Right atrium auricular region (tissue), 2 donors: ENCODE results near the gene MAPK9. TPM values are rescaled to one million over a fixed set of nuclear protein-coding genes. Genes with fewer than 3 reads are reported as not detected.

Source experiments
- DNase-seq: peaks from one replicate; pipeline ENCODE4 v3.0.0-alpha.2; 2019; ENCODE audit warnings: low spot score
- H3K27ac ChIP-seq, 2 donors: fragments of 200-600 bp; sonication (generic); 1 replicate in 1 of 2; 2 replicates in 1 of 2; pipeline ENCODE4 v1.5.1; 2016 to 2019
- H3K27me3 ChIP-seq, 2 donors: fragments of 200-600 bp; sonication (generic); one replicate each; pipeline versions ENCODE4 v1.5.1 to v1.6.0; 2017 to 2019
- H3K36me3 ChIP-seq: fragments of 200-600 bp; sonication (generic); one replicate; pipeline ENCODE4 v1.5.1; 2016
- H3K4me1 ChIP-seq, 2 donors: fragments of 200-600 bp; sonication (generic); one replicate each; pipeline versions ENCODE4 v1.5.1 to v1.6.0; 2017 to 2019
- H3K4me3 ChIP-seq, 2 donors: fragments of 200-600 bp; sonication (generic); 1 replicate in 1 of 2; 2 replicates in 1 of 2; pipeline ENCODE4 v1.5.1; 2017 to 2019; ENCODE audit warnings: mild to moderate bottlenecking in 1 of 2, moderate library complexity in 1 of 2
- H3K9me3 ChIP-seq, 2 donors: fragments of 200-600 bp; sonication (generic); one replicate each; pipeline ENCODE4 v1.5.1; 2019
- total RNA-seq, 2 donors: library from RNA; depleted of rRNA; stranded (reverse); fragments of >200 nt; gene quantifications; one replicate each; pipeline ENCODE4 v1.1.0, GENCODE V29; 2016
- TF ChIP-seq, protein P1 (sequence below), 2 donors: fragments of 200-600 bp; sonication (generic); IDR thresholded peaks; one replicate each; pipeline ENCODE4 v1.5.1; 2019; ENCODE audit warnings: antibody characterized with exemption in 2 of 2

MAPK9 gene
- total RNA-seq, 2 donors from 2014 or later, result 25.1 to 30.0 TPM

DNA sequence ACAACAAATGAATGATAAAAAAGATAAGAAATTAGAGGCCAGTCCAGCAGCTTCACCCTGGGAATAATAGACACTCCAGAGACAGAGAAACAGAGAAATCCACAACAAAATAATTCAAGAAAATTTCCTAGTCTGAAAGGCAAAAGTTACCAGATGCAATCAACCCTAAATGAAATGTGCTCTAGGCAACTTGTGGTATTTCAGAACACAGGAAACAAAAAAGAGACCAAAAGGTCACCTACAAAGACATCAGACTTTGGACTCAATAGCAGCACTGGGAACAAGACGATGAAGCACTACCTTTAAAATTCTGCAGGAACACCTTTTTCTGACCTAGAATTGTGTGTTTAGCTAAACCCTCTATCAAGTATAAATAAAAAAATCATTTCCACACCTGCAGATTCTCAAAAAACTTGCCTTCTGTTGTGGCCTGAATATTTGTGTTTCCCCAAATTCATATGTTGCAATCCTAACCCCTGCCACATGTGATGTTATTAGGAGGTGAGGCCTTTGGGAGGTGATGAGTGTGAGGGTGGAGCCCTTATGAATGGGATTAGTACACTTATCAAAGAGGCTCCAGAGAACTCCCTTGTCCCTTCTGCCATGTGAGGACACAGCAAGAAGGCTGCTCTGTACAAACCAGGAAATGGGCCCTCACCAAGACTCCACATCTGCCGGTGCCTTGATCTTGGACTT lies 5.9 kb upstream of the MAPK9 start:
- DNase-seq, result no peak
- H3K27ac ChIP-seq, result no peak overlapping the region
- H3K4me1 ChIP-seq, result peaks cover 0 to 12% of the 10 kb centered on the region in 2 donors
- H3K4me3 ChIP-seq, result no peak overlapping the region
- no peaks in the 10 kb centered on the region for H3K9me3 ChIP-seq
- TF ChIP-seq, protein P1, sequence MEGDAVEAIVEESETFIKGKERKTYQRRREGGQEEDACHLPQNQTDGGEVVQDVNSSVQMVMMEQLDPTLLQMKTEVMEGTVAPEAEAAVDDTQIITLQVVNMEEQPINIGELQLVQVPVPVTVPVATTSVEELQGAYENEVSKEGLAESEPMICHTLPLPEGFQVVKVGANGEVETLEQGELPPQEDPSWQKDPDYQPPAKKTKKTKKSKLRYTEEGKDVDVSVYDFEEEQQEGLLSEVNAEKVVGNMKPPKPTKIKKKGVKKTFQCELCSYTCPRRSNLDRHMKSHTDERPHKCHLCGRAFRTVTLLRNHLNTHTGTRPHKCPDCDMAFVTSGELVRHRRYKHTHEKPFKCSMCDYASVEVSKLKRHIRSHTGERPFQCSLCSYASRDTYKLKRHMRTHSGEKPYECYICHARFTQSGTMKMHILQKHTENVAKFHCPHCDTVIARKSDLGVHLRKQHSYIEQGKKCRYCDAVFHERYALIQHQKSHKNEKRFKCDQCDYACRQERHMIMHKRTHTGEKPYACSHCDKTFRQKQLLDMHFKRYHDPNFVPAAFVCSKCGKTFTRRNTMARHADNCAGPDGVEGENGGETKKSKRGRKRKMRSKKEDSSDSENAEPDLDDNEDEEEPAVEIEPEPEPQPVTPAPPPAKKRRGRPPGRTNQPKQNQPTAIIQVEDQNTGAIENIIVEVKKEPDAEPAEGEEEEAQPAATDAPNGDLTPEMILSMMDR (IDR thresholded peaks at IDR 0.05), result no peak
- no peaks in the 10 kb centered on the region for H3K36me3 ChIP-seq
- H3K27me3 ChIP-seq, result no peaks in the 10 kb centered on the region

DNA sequence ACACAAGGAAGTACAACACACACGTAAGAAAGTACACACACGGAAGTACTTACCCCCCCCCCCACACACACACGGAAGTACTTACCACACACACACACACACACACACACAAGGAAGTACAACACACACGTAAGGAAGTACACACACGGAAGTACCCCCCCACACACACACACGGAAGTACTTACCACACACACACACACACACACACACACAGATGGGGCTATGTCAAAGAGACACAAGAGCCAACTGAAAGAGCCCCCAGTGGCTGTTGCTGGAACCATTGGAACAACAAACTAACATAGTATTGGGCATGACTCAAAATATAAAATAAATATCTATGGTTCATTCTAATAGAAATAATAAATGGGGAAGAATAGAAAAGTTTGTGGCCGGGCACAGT lies 4.9 kb upstream of the MAPK9 start:
- H3K36me3 ChIP-seq, result no peaks in the 10 kb centered on the region
- no peaks in the 10 kb centered on the region for H3K27me3 ChIP-seq
- H3K27ac ChIP-seq, result no peak overlapping the region
- H3K9me3 ChIP-seq, result no peaks in the 10 kb centered on the region
- TF ChIP-seq, protein P1 (IDR thresholded peaks at IDR 0.05), result no peak
- no peak overlapping the region for H3K4me3 ChIP-seq
- DNase-seq, result no peak
- peaks cover 0 to 15% of the 10 kb centered on the region in 2 donors for H3K4me1 ChIP-seq

DNA sequence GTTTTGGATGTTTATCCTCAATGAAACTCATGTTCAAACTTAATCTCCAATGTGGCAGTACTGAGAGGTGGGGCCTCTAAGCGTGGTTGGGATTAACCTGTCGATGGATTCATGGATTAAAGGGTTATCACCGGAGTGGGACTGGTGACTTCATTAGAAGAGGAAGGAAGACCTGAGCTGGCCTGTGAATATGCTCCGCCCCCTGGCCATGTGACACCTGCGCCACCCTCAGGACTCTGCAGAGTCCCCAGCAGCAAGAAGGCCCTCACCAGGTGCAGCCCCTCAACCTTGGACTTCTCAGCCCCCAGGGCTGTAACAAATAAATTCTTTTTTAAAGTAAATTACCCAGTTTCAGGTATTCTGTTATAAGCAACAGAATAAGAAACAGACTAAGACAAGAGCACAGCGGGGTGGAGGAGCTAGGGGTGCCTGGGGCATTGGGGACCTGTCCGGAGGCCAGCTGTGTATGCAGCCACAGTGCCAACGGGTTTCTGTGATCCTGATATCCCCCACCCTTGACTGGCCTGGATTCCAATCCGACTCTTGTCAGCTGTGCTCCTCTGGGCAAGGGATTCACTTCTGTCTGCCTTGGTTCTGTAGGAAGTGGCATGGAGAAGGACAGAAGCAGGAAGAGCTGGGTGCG lies 3.2 kb upstream of the MAPK9 start:
- TF ChIP-seq, protein P1 (IDR thresholded peaks at IDR 0.05), result no peak
- H3K4me1 ChIP-seq, result peaks cover 0 to 28% of the 10 kb centered on the region in 2 donors
- no peak overlapping the region for H3K27ac ChIP-seq
- no peaks in the 10 kb centered on the region for H3K36me3 ChIP-seq
- no peaks in the 10 kb centered on the region for H3K9me3 ChIP-seq
- DNase-seq, result no peak
- no peaks in the 10 kb centered on the region for H3K27me3 ChIP-seq
- H3K4me3 ChIP-seq, result no peak overlapping the region

DNA sequence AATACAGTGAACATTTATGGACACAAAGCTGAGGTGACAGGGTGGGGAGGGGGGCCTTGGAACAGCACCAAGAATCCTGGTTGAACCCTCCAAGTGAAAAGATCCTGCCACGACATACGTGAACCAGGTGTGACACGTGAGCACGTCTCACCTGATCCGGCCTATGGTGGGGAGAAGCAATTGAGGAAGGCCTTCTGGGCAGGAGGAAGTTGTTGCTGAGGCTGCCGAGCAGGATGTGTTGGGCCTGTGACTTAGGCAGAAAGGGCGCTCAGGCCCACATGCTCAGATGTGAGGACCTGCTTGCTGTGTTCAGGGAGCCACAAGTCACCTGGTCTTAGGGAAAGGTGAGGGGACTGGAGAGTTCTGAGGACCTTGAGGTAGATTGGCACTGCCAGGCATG lies 2.5 kb upstream of the MAPK9 start:
- Histone ChIP-seq H3K4me1 (peaks cover 0 to 34% of the 10 kb centered on the region in 2 donors), H3K4me3 (no peak overlapping the region), H3K27ac (no peak overlapping the region), H3K36me3 (no peaks in the 10 kb centered on the region), H3K27me3 (no peaks in the 10 kb centered on the region), H3K9me3 (no peaks in the 10 kb centered on the region)
- DNase-seq, result no peak
- TF ChIP-seq, protein P1 (IDR thresholded peaks at IDR 0.05), result no peak

DNA sequence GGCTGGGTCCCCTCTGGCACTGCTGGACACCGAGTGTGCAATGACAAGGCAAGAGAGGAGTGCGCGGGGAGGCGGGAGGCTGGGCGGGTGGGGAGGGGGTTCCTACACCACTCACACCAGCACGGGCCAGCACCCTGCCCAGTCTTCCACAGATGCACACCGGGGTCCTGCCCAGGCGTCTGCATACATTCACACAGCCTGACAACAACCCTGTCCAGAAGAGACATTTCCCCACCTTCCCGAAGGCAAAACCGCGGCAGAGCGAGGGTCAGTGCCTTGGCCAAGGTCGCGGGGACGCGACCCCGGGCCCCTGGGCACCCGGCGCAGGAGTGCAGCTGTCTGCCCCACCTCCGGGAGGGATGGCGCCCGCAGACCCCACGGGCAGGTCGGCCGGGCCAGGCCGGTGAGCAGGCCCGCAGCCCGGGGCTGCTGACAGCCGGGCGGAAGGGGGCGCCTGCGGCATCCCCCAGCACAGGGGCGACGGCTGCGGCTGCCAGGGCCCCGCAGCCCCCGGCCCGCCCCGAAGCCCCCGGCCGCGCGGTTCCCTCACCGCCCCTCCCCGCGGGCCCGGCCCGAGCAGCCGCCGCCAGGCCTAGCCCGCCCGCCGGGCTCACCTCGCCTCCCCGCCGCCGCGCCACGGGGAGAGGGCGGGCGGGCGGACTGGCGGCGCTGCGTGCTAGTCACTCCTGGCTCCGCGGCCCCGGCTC lies 496 bp downstream of the MAPK9 start:
- peak; percentile 47 for DNase-seq
- Histone ChIP-seq H3K9me3 (no peaks in the 10 kb centered on the region), H3K27me3 (no peaks in the 10 kb centered on the region), H3K27ac (peak overlapping the region in 1 of 2 donors; percentile 55), H3K36me3 (no peaks in the 10 kb centered on the region), H3K4me1 (peaks cover 0 to 34% of the 10 kb centered on the region in 2 donors), H3K4me3 (peak overlapping the region; percentile 70 to 84)
- TF ChIP-seq, protein P1 (IDR thresholded peaks at IDR 0.05), result peak in 1 of 2 donors; percentile 17
